ENCODE measurements around the gene TSPAN13. TPM values are rescaled to one million over a fixed set of nuclear protein-coding genes. Genes with fewer than 3 reads are reported as not detected.

Gene TSPAN13
- polyA plus RNA-seq, 2 of the 4 experiments (the other 2 are of a cell fraction), result 9.6 to 40.7 TPM

- ATAC-seq (no peak), FAIRE-seq (no peak), DNase-seq (ENCODE audit: low read depth in 1 of 2, low spot score in 1 of 2) (no peak)
- ChIA-PET POLR2A (no interaction called here), CTCF (interaction anchor here (1.1 kb wide), 1 partner anchor 15 kb away, joined by 4 read pairs; no protein-coding TSS in a partner anchor)
- no peak overlapping the region for H3K27ac ChIP-seq
- H3K4me3 ChIP-seq, result no peak overlapping the region
- no peak overlapping the region for H3K4me2 ChIP-seq
- no peak for TF ChIP-seq FOSB (CRISPR knock-in tag; IDR thresholded peaks at IDR 0.05)
- no peak for TF ChIP-seq HES2 (IDR thresholded peaks at IDR 0.05)
- H3K4me1 ChIP-seq, result peaks cover 15% of the 10 kb centered on the region; the same call in 2 of the 3 replicates
- H3K9me3 ChIP-seq, result no peaks in the 10 kb centered on the region
- 100% methylated on average over 1 of the region's 1 CpG for WGBS (ENCODE audit: missing lambda C conversion rate)
These were observed 29.2 kb upstream of the TSPAN13 start for GRCh38 chr7:16724344-16724743.

- ATAC-seq, result no peak
- FAIRE-seq, result no peak
- CTCF ChIA-PET, result no interaction called here
These were observed 27.4 kb upstream of the TSPAN13 start for GRCh38 chr7:16726189-16726588.

GRCh38 chr7:16727736-16728135 lies 25.8 kb upstream of the TSPAN13 start:
- DNase-seq (ENCODE audit: low read depth in 1 of 2, low spot score in 1 of 2), result no peak
- H3K9me3 ChIP-seq, result no peaks in the 10 kb centered on the region
- ChIA-PET POLR2A (no interaction called here), CTCF (no interaction called here)
- peaks cover 10% of the 10 kb centered on the region; the same call in 2 of the 3 replicates for H3K4me1 ChIP-seq
- FAIRE-seq, result no peak
- ATAC-seq, result no peak
- no peak overlapping the region for H3K4me2 ChIP-seq
- 78% methylated on average over 4 of the region's 4 CpGs for WGBS (ENCODE audit: missing lambda C conversion rate)
- H3K27ac ChIP-seq, result no peak overlapping the region
- TF ChIP-seq MAFK (IDR thresholded peaks at IDR 0.05; ENCODE audit: partially characterized antibody) (no peak), CTCF (IDR thresholded peaks at IDR 0.05) (no peak), SREBF2 (IDR thresholded peaks at IDR 0.05) (no peak), NFE2L2 (conservative IDR thresholded peaks at IDR 0.05; ENCODE audit: low read length) (no peak), POLR2A (IDR thresholded peaks at IDR 0.05; ENCODE audit: low read length) (no peak), E2F6 (IDR thresholded peaks at IDR 0.05; ENCODE audit: borderline replicate concordance, low read depth) (no peak)
- H3K4me3 ChIP-seq, result no peak overlapping the region

More at GRCh38 chr7:16726189-16726588, 27.4 kb upstream of the TSPAN13 start:
- POLR2A ChIA-PET, result no interaction called here
- 22% methylated on average over 2 of the region's 2 CpGs for WGBS (ENCODE audit: missing lambda C conversion rate)
- Histone ChIP-seq H3K4me2 (no peak overlapping the region), H3K9me3 (no peaks in the 10 kb centered on the region), H3K27ac (no peak overlapping the region), H3K4me3 (no peak overlapping the region), H3K4me1 (peaks cover 10% of the 10 kb centered on the region; the same call in 2 of the 3 replicates)
- no peak for DNase-seq (ENCODE audit: low read depth in 1 of 2, low spot score in 1 of 2)
- TF ChIP-seq RARB (CRISPR knock-in tag; IDR thresholded peaks at IDR 0.05) (no peak), RNF2 (IDR thresholded peaks at IDR 0.05; ENCODE audit: borderline replicate concordance, low read depth) (no peak), HDAC2 (IDR thresholded peaks at IDR 0.05) (no peak), BHLHE40 (IDR thresholded peaks at IDR 0.05; ENCODE audit: low read depth, low read length) (no peak), EHF (CRISPR knock-in tag; IDR thresholded peaks at IDR 0.05) (no peak), ZFP36 (IDR thresholded peaks at IDR 0.05; ENCODE audit: borderline replicate concordance, partially characterized antibody) (no peak), BCL3 (IDR thresholded peaks at IDR 0.05) (no peak), KDM5A (IDR thresholded peaks at IDR 0.05) (no peak), GATA3 (IDR thresholded peaks at IDR 0.05; ENCODE audit: borderline replicate concordance) (no peak)

GRCh38 chr7:16728811-16729210 lies 24.7 kb upstream of the TSPAN13 start:
- Histone ChIP-seq H3K9me3 (no peaks in the 10 kb centered on the region), H3K4me3 (no peak overlapping the region), H3K4me1 (peaks cover 10% of the 10 kb centered on the region; the same call in 2 of the 3 replicates), H3K27ac (no peak overlapping the region), H3K4me2 (no peak overlapping the region)
- CTCF ChIA-PET, result interaction anchor here (1.4 to 2.3 kb wide), 3 partner anchors 10 to 189 kb away, joined by 3 to 8 read pairs (median 4); no protein-coding TSS in a partner anchor
- POLR2A ChIA-PET, result no interaction called here
- DNase-seq (ENCODE audit: low read depth in 1 of 2, low spot score in 1 of 2), result no peak
- 90% methylated on average over 9 of the region's 10 CpGs for WGBS (ENCODE audit: missing lambda C conversion rate)
- FAIRE-seq, result no peak
- ATAC-seq, result no peak
- no peak for TF ChIP-seq NR3C1 (IDR thresholded peaks at IDR 0.05)
- TF ChIP-seq MAX (IDR thresholded peaks at IDR 0.05), result no peak
- TF ChIP-seq NPAS2 (CRISPR knock-in tag; IDR thresholded peaks at IDR 0.05; ENCODE audit: borderline replicate concordance), result no peak
- no peak for TF ChIP-seq PHF8 (IDR thresholded peaks at IDR 0.05; ENCODE audit: borderline replicate concordance, low read depth)
- TF ChIP-seq HEYL (CRISPR knock-in tag; IDR thresholded peaks at IDR 0.05), result no peak
- TF ChIP-seq EHMT2 (IDR thresholded peaks at IDR 0.05; ENCODE audit: low read depth), result no peak
- TF ChIP-seq CTCF (IDR thresholded peaks at IDR 0.05), result no peak
- TF ChIP-seq EP300 (IDR thresholded peaks at IDR 0.05), result no peak
- no peak for TF ChIP-seq KDM1A (IDR thresholded peaks at IDR 0.05; ENCODE audit: low read depth)
- no peak for TF ChIP-seq ELK1 (IDR thresholded peaks at IDR 0.05; ENCODE audit: low read depth, low read length)

Data from A549 (cell line).